ENCODE data around the gene RRP1B.

RRP1B gene

GRCh38 chr21:43687566-43688399 is 28.4 kb downstream of the RRP1B start:
- no peak for TF ChIP-seq CTCF (conservative IDR thresholded peaks at IDR 0.05; ENCODE audit: low read depth, low read length)
- no peak for DNase-seq (ENCODE audit: low read depth)
- no peak overlapping the region for H3K4me3 ChIP-seq (ENCODE audit: low read length)

GRCh38 chr21:43688906-43689305 is 29.5 kb downstream of the RRP1B start:
- no peak for TF ChIP-seq CTCF (conservative IDR thresholded peaks at IDR 0.05; ENCODE audit: low read depth, low read length)
- DNase-seq (ENCODE audit: low read depth): no peak
- H3K4me3 ChIP-seq (ENCODE audit: low read length): no peak overlapping the region

- TF ChIP-seq CTCF (conservative IDR thresholded peaks at IDR 0.05; ENCODE audit: low read depth, low read length): no peak
- no peak overlapping the region for H3K4me3 ChIP-seq (ENCODE audit: low read length)
- DNase-seq (ENCODE audit: low read depth): no peak
Observed at GRCh38 chr21:43689556-43690337, 30.4 kb downstream of the RRP1B start.

DNA sequence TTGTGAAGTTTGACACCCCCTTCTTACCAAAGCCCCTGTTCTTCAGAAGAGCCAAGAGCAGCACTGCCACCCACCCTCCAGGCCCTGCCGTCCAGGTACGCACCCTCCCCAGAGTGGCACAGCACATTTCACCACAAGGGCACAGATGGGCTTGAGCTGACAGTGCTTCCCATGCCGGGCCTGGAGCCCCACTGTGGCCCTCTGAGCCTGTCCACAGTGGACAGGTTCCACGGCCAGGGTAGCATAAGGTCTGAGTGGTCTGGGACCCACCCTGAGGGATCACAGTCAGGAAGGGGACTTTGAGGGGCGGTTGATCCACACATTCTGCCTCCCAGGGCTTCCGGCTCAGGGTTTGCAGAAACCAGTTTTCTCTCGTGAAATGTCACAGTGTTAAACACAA is 31.0 kb downstream of the RRP1B start:
- no peak overlapping the region for H3K4me3 ChIP-seq (ENCODE audit: low read length)
- DNase-seq (ENCODE audit: low read depth): no peak
- no peak for TF ChIP-seq CTCF (conservative IDR thresholded peaks at IDR 0.05; ENCODE audit: low read depth, low read length)

DNA sequence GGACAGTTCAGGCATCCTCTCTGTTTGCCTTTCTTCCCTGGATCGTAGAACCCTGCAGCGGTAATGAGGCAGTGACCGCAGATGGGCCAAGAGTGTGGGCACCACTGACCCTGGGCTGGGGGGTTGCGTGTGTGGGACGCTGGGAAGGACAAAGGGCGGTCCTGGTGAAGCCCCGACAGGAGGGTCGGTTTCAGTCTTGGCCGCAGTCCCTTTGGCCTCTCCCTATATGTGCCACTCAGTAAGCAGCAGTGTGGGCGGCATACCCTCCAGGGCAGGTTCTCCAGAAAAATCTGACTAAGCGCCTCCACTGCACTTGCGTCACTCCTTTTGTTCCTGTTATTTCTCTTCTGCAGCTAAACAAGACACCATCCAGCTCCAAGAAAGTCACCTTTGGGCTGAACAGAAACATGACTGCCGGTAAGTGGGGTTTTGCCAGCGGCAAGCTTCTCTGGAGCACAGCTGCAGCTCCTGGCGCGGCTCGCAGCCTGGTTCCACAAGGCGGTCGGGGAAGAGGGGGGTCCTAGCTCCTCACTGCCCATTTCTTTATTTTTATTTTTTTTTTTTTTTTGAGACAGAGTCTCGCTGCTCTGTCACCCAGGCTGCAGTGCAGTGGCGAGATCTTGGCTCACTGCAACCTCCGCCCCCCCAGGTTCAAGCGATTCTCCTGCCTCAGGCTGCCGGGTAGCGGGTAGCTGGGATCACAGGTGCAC is 31.9 kb downstream of the RRP1B start:
- no peak overlapping the region for H3K4me3 ChIP-seq (ENCODE audit: low read length)
- DNase-seq (ENCODE audit: low read depth): no peak
- TF ChIP-seq CTCF (conservative IDR thresholded peaks at IDR 0.05; ENCODE audit: low read depth, low read length): no peak

- TF ChIP-seq CTCF (conservative IDR thresholded peaks at IDR 0.05; ENCODE audit: low read depth, low read length): no peak
Observed at GRCh38 chr21:43691801-43692200, 32.4 kb downstream of the RRP1B start.

More at GRCh38 chr21:43691801-43692200, 32.4 kb downstream of the RRP1B start:
- no peak for DNase-seq (ENCODE audit: low read depth)
- H3K4me3 ChIP-seq (ENCODE audit: low read length): no peak overlapping the region

Data from retinal pigment epithelial cell (primary cell).